ENCODE data around the gene ADGRL3.
"Not testable (repeated sequence)": the region's sequence is repeated elsewhere in the genome, so short reads cannot be mapped to it uniquely, and the experiment has no call there.

Gene ADGRL3

GRCh38 chr4:61333490-61333889, 133.4 kb downstream of the ADGRL3 start:
- no peak overlapping the region for H3K4me2 ChIP-seq
- no peak for TF ChIP-seq Cebpa-rat (IDR thresholded peaks at IDR 0.05)
- H4K20me1 ChIP-seq, result no peaks in the 10 kb centered on the region
- no peak overlapping the region for H3K9ac ChIP-seq
- no peaks in the 10 kb centered on the region for H3K4me1 ChIP-seq
- no peak overlapping the region for H3K27ac ChIP-seq
- H3K4me3 ChIP-seq, result no peak overlapping the region
- no peaks in the 10 kb centered on the region for H3K36me3 ChIP-seq
- no peaks in the 10 kb centered on the region for H3K27me3 ChIP-seq
- no peaks in the 10 kb centered on the region for H3K9me3 ChIP-seq

- Histone ChIP-seq H3K4me1 (no peaks in the 10 kb centered on the region), H3K4me3 (no peak overlapping the region)
- no peak for TF ChIP-seq Cebpa-rat (IDR thresholded peaks at IDR 0.05)
Measured at GRCh38 chr4:61335241-61335763, 135.2 kb downstream of the ADGRL3 start.

GRCh38 chr4:61336488-61336887, 136.4 kb downstream of the ADGRL3 start:
- H3K4me3 ChIP-seq, result no peak overlapping the region
- H3K4me2 ChIP-seq, result no peak overlapping the region
- no peak for TF ChIP-seq Cebpa-rat (IDR thresholded peaks at IDR 0.05)
- no peaks in the 10 kb centered on the region for H3K36me3 ChIP-seq
- no peak overlapping the region for H3K9ac ChIP-seq
- no peaks in the 10 kb centered on the region for H3K27me3 ChIP-seq
- no peaks in the 10 kb centered on the region for H3K4me1 ChIP-seq
- no peaks in the 10 kb centered on the region for H3K9me3 ChIP-seq
- H3K27ac ChIP-seq, result no peak overlapping the region
- H4K20me1 ChIP-seq, result no peaks in the 10 kb centered on the region

More at GRCh38 chr4:61335241-61335763, 135.2 kb downstream of the ADGRL3 start:
- Histone ChIP-seq H3K27ac (no peak overlapping the region), H3K9me3 (no peaks in the 10 kb centered on the region), H3K36me3 (no peaks in the 10 kb centered on the region), H3K9ac (no peak overlapping the region), H3K4me2 (no peak overlapping the region), H4K20me1 (no peaks in the 10 kb centered on the region), H3K27me3 (no peaks in the 10 kb centered on the region)

GRCh38 chr4:61336916-61337315, 136.8 kb downstream of the ADGRL3 start:
- Histone ChIP-seq H3K9ac (no peak overlapping the region), H3K4me3 (no peak overlapping the region), H3K4me1 (no peaks in the 10 kb centered on the region), H3K27ac (no peak overlapping the region), H3K27me3 (no peaks in the 10 kb centered on the region), H3K9me3 (no peaks in the 10 kb centered on the region), H3K36me3 (no peaks in the 10 kb centered on the region), H3K4me2 (no peak overlapping the region), H4K20me1 (no peaks in the 10 kb centered on the region)
- no peak for TF ChIP-seq Cebpa-rat (IDR thresholded peaks at IDR 0.05)

- Histone ChIP-seq H4K20me1 (no peaks in the 10 kb centered on the region), H3K4me2 (no peak overlapping the region), H3K4me1 (no peaks in the 10 kb centered on the region), H3K9ac (no peak overlapping the region), H3K36me3 (no peaks in the 10 kb centered on the region), H3K27me3 (no peaks in the 10 kb centered on the region), H3K9me3 (no peaks in the 10 kb centered on the region), H3K4me3 (no peak overlapping the region), H3K27ac (no peak overlapping the region)
- TF ChIP-seq Cebpa-rat (IDR thresholded peaks at IDR 0.05), result no peak
Measured at GRCh38 chr4:61342061-61342460, 141.9 kb downstream of the ADGRL3 start.

- Histone ChIP-seq H3K4me3 (no peak overlapping the region), H3K4me1 (no peaks in the 10 kb centered on the region), H3K9me3 (no peaks in the 10 kb centered on the region), H3K36me3 (no peaks in the 10 kb centered on the region), H4K20me1 (no peaks in the 10 kb centered on the region), H3K4me2 (no peak overlapping the region), H3K9ac (no peak overlapping the region), H3K27ac (no peak overlapping the region), H3K27me3 (no peaks in the 10 kb centered on the region)
- TF ChIP-seq Cebpa-rat (IDR thresholded peaks at IDR 0.05), result no peak
Measured at GRCh38 chr4:61350932-61351331, 150.8 kb downstream of the ADGRL3 start.

- Histone ChIP-seq H3K36me3 (no peaks in the 10 kb centered on the region), H3K4me1 (no peaks in the 10 kb centered on the region), H4K20me1 (no peaks in the 10 kb centered on the region), H3K27me3 (no peaks in the 10 kb centered on the region), H3K4me3 (no peak overlapping the region), H3K27ac (no peak overlapping the region), H3K9me3 (no peaks in the 10 kb centered on the region), H3K9ac (no peak overlapping the region), H3K4me2 (no peak overlapping the region)
- no peak for TF ChIP-seq Cebpa-rat (IDR thresholded peaks at IDR 0.05)
Measured at GRCh38 chr4:61356696-61357095, 156.6 kb downstream of the ADGRL3 start.

GRCh38 chr4:61359301-61359700, 159.2 kb downstream of the ADGRL3 start:
- Histone ChIP-seq H3K27ac (no peak overlapping the region), H4K20me1 (no peaks in the 10 kb centered on the region), H3K9ac (no peak overlapping the region), H3K4me2 (no peak overlapping the region), H3K36me3 (no peaks in the 10 kb centered on the region), H3K9me3 (no peaks in the 10 kb centered on the region), H3K4me3 (no peak overlapping the region), H3K27me3 (no peaks in the 10 kb centered on the region), H3K4me1 (no peaks in the 10 kb centered on the region)
- no peak for TF ChIP-seq Cebpa-rat (IDR thresholded peaks at IDR 0.05)

- H4K20me1 ChIP-seq, H3K9ac ChIP-seq, H3K4me1 ChIP-seq, H3K9me3 ChIP-seq, H3K4me3 ChIP-seq, H3K36me3 ChIP-seq, H3K27ac ChIP-seq, H3K27me3 ChIP-seq, H3K4me2 ChIP-seq: not testable (repeated sequence)
Measured at GRCh38 chr4:61372817-61373216, 172.7 kb downstream of the ADGRL3 start.

GRCh38 chr4:61373901-61374440, 173.8 kb downstream of the ADGRL3 start:
- H3K4me3 ChIP-seq, result no peak overlapping the region
- no peaks in the 10 kb centered on the region for H4K20me1 ChIP-seq
- H3K4me1 ChIP-seq, result no peaks in the 10 kb centered on the region
- H3K36me3 ChIP-seq, result no peaks in the 10 kb centered on the region
- H3K27me3 ChIP-seq, result no peaks in the 10 kb centered on the region
- no peak overlapping the region for H3K9ac ChIP-seq
- no peak for TF ChIP-seq Cebpa-rat (IDR thresholded peaks at IDR 0.05)
- no peaks in the 10 kb centered on the region for H3K9me3 ChIP-seq
- H3K27ac ChIP-seq, result no peak overlapping the region
- H3K4me2 ChIP-seq, result no peak overlapping the region

- H3K4me1 ChIP-seq, result no peaks in the 10 kb centered on the region
- H3K36me3 ChIP-seq, result no peaks in the 10 kb centered on the region
- H3K27me3 ChIP-seq, result no peaks in the 10 kb centered on the region
- no peak overlapping the region for H3K27ac ChIP-seq
- no peak overlapping the region for H3K4me3 ChIP-seq
- no peaks in the 10 kb centered on the region for H4K20me1 ChIP-seq
- TF ChIP-seq Cebpa-rat (IDR thresholded peaks at IDR 0.05), result no peak
- no peaks in the 10 kb centered on the region for H3K9me3 ChIP-seq
- no peak overlapping the region for H3K4me2 ChIP-seq
- H3K9ac ChIP-seq, result no peak overlapping the region
Measured at GRCh38 chr4:61374447-61374891, 174.3 kb downstream of the ADGRL3 start.

Measured in BLaER1 (cell line).